Kidney tubule cell (primary cell): ENCODE data around the gene RASL10B.

Experiments
- DNase-seq: peaks from one replicate; pipeline ENCODE4 v3.0.0-alpha.2; 2018; ENCODE audit warnings: low spot score

Gene RASL10B

DNA sequence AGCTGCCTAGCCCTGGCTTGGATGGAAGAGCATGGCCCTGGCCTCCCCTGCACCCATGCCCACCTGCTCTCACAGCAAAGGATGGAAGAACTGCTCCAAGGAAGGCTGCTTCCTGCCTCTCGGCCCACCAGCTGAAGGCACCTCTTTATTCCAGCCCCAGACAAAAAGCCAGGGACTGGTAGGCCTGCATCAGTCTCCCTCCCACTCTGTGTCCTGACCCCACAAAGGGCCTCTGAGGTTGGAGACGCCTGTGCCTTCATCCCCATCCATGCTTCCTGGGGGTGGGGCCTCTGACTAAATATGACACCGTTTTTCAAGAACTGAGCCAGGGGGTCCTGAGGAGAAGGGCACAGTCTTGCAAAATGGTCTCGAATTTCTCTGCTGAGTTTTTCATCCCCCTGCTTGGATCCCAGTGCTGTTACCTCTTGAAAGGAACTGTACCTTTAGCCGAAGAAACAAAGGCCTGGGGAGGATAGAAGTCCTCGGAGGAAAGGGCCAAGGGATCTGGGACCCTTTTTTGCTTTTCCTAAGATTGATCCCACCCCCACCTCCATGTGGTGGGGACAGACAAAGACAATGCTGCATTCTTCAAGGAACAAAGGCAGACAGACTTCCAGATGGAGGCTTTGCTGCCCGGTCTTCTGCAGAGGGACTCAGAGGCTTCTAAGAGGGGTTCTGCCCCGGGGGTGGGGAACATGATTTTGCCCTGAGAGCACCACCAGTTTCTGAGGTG lies 34.5 kb downstream of the RASL10B start:
- DNase-seq, result no peak

DNA sequence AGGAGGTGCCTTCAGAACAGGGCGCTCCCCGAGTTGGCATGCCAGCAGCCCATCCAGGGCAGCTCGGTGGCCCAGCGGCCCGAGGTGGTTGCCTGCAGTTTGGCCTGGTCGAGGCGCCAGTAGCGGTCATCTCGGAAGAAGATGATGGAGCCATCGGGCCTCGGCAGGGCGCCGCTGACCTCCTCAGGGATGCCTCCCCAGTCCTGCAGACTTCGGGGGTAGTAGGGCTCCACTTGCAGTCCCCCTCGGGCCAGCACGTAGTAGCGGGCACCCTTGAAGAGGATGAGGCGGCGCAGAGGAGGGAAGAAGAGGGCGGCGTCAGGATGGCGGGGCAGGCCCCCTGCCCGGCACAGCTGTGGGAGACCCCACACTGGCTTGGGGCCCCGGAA lies 35.0 kb downstream of the RASL10B start:
- no peak for DNase-seq

GRCh38 chr17:35766903-35767510 lies 35.6 kb downstream of the RASL10B start:
- peak; percentile 45 for DNase-seq

GRCh38 chr17:35768797-35769196 lies 37.4 kb downstream of the RASL10B start:
- DNase-seq, result no peak

- DNase-seq, result no peak
These were observed 38.6 kb downstream of the RASL10B start for GRCh38 chr17:35769895-35770486.

- no peak for DNase-seq
These were observed 41.7 kb downstream of the RASL10B start for GRCh38 chr17:35773129-35773528.

DNA sequence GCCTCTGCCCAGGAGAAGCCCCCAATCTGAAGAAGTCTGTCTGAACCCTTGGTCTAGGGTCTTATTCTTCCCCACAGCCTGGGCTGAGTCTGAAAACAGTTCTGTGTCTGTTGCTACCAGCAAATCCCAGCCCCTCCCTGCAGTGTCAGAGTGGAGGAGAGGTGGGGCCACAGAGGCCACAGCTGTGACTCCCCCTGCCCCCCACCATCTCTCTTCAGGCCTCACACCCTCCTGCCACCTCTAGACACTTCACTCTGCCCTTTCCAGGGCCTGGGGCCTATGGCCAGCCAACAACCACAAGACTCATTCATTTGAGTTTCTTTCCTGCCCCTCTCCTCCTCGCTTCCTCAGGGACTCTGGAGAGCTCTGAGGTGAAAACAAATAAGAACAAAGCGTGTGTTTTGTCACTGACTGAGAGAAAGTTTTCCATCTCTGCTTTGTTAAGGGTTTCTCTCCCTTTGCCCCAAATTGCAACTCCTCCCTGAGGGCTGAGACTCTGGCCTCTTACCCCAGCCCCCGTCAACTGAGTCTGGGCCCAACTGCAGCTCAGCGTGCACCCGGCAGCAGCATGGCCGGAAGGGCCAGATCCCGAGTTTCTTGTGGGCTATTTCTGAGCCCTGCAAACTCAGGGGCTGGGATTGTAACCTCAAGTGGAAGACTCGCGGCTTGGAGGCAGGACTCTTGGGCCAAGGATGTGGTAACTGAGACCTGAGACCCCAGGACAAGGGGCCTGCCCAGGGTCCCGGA lies 42.4 kb downstream of the RASL10B start:
- DNase-seq, result no peak

DNA sequence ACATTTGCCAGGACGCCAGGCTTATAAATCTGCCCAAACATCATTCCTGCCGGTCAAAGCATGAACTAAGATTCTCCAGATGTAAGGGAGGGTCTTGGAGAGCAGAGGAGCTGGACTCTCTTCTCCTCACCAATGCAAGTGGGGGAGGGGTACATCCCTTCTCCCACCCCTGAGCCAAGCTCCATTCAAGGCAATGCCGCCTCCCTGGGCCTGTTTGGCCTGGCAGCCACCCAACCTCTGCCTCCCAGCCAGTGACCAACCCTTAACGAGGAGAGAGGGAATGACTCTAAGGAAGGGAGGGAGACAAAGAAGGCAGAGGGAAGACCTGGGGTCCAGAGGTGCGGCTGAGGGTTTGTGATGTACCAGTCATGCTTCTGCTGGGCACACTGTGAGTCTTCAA lies 43.1 kb downstream of the RASL10B start:
- DNase-seq, result no peak

DNA sequence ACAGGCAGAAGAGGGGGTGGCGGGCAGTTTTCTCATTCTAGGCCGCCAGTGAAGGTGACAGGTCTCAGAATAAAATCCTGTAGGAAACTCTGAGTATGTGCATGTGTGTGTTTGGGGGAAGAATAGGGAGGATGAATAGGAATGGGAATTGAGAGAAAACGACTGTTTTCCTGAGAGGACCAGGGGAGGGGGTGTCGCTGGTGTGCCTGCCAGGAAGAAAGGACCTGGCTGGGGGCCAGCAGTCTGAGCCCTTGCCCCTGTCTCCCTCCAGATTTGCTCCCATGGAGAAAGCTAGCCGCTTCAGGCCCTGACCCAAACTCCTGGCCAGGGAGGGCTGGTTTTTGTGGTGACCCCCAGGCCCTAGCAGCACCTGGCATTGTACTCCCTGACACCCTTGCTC lies 43.6 kb downstream of the RASL10B start:
- no peak for DNase-seq

DNA sequence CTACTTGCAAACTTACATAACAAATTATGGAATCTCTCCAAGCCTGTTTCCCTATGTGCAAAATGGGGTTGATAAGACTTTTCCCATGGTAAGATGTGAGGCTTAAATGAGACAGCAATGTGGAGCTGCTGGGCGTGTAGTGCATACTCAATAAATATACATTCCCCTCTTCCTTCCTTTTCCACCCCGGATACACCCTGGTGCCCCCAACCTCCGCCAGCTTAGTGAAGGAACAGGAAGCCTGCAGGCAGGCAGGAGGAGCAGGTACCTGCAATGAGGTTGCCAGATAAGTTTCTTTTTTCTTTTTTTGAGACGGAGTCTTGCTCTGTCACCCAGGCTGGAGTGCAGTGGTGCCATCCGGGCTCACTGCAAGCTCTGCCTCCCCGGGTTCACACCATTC lies 44.1 kb downstream of the RASL10B start:
- DNase-seq, result no peak

DNA sequence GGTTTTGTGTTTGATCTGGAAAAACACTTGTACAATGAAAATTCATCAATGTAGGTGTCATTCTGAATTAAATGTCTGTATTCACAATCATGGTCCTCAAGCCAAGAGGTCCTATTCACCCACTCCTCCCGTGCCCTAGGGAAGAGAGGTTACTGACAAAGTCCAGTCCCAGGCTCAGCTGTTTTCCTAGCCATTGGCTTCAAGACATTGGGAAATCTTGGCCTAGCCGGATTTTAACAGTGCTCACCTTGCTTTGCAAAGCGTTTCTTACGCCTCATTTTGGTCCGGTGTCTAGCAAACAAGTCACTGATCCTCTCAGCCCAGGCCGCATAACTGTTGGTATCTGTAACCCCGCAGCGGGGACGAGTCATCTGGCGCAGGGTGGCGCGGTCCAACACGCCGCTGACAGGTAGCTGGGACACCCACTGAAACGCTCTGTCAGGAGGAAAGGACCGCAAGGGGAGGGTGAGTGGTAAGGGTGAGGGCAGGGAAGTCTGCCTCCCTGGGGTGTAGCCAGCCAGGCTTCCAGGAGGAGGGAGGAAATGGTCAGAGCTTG lies 47.3 kb downstream of the RASL10B start:
- DNase-seq, result no peak

- no peak for DNase-seq
These were observed 49.5 kb downstream of the RASL10B start for GRCh38 chr17:35780950-35781349.

DNA sequence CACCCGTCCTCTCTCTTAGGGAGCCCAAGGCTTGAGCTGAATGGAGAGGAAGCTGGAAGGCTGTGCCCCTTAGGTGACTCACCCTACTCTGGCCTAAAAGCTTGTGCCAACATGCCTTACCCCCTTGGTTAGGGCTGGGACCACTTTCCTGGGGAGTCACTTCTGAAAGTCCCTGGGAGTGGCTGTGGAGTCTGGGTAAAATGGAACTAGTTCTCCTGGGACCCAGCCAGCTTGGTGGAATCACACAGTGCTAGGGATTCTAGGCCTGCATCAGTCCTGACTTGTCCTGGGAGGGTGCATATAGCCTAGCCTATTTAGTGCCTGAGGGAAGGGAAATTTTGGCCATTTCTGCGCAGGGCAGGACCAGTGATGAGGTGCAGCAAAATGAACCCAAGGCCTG lies 53.5 kb downstream of the RASL10B start:
- DNase-seq, result no peak

GRCh38 chr17:35786941-35787432 lies 55.5 kb downstream of the RASL10B start:
- DNase-seq, result no peak

- DNase-seq, result peak; percentile 86
These were observed 57.3 kb downstream of the RASL10B start for GRCh38 chr17:35788477-35789368.

DNA sequence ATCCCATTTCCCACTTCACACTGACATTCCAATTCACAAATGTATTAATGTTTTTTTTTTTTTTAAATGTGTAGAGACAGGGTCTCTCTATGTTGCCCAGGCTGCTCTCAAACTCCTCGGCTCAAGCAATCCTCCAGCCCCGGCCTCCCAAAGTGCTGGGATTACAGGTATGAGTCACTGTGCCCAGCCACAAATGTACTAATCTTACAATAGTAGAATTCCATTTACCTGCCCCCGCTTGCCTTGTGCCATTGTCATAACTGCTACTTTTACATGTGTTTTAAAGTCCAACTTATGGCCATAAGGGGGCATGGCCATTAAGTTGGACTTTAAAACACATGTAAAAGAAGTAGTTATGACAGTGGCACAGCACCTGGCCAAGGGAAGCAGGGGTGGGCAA lies 59.4 kb downstream of the RASL10B start:
- no peak for DNase-seq

GRCh38 chr17:35791681-35792350 lies 60.4 kb downstream of the RASL10B start:
- no peak for DNase-seq
